A549 (cell line): Measurements from ENCODE around the gene RCVRN. TPM values are rescaled to one million over a fixed set of nuclear protein-coding genes. Genes with fewer than 3 reads are reported as not detected.

Source experiments
- ATAC-seq, 2 experiments: fragments of 200-7000 bp in 1 of 2; fragments of >200 bp in 1 of 2; cut with Nextera tagmentation in 1 of 2; cut with Tn5 transposase in 1 of 2; 3 replicates each; pipeline versions ENCODE4 v1.8.0 to v1.9.1; 2018 to 2020; ENCODE audit warnings: mild to moderate bottlenecking in 1 of 2, moderate library complexity in 1 of 2
- CTCF ChIA-PET: fragments of 300-600 bp; sonication (Branson Sonifier 250); formaldehyde crosslinking; extraction: SDS; loops from one replicate; lab custom pipeline; 2021; ENCODE audit warnings: antibody characterized with exemption, inconsistent platforms; lab: Yijun Ruan, JAX
- POLR2A ChIA-PET: fragments of 350-600 bp; formaldehyde crosslinking; extraction: SDS; loops from one replicate; lab custom pipeline; 2021; ENCODE audit warnings: antibody characterized with exemption, inconsistent platforms; lab: Yijun Ruan, JAX
- DNase-seq, 2 experiments: peaks; one replicate each; pipeline versions ENCODE4 v3.0.0 to v3.0.0-alpha.2; 2011 to 2016; ENCODE audit warnings: low read depth in 1 of 2, low spot score in 1 of 2
- FAIRE-seq: peaks from 2 replicates; lab custom pipeline; 2011; peaks lifted over from hg19 to GRCh38; lab: Jason Lieb, UNC
- H3K27ac ChIP-seq, 2 experiments: fragments of >200 bp; sonication (Bioruptor Twin); formaldehyde crosslinking; 3 replicates each; pipeline ENCODE4 v1.5.1; 2016 to 2017
- H3K4me1 ChIP-seq: fragments of >200 bp; sonication (Bioruptor Twin); formaldehyde crosslinking; 3 replicates; pipeline ENCODE4 v1.6.1; 2016
- H3K4me2 ChIP-seq: fragments of >200 bp; sonication (Bioruptor Twin); formaldehyde crosslinking; 3 replicates; pipeline ENCODE4 v1.6.1; 2016
- H3K4me3 ChIP-seq: fragments of >200 bp; sonication (Bioruptor Twin); formaldehyde crosslinking; 3 replicates; pipeline ENCODE4 v1.5.1; 2016
- H3K9me3 ChIP-seq: fragments of >200 bp; sonication (Bioruptor Twin); formaldehyde crosslinking; 3 replicates; pipeline ENCODE4 v1.6.1; 2016
- CHD2 ChIP-seq: fragments of 150-350 bp; IDR thresholded peaks from 2 replicates; pipeline ENCODE4 v1.6.1; 2014; ENCODE audit warnings: low read length; ENCODE audit not compliant: partially characterized antibody
- CHD4 ChIP-seq: fragments of 200-600 bp; sonication (generic); IDR thresholded peaks from 2 replicates; pipeline ENCODE4 v1.6.1; 2016; ENCODE audit warnings: antibody characterized with exemption, mild to moderate bottlenecking, borderline replicate concordance
- ESRRA ChIP-seq: fragments of 150-350 bp; IDR thresholded peaks from 2 replicates; pipeline ENCODE4 v1.6.1; 2014; ENCODE audit warnings: mild to moderate bottlenecking, low read length, borderline replicate concordance
- FOSL2 ChIP-seq, 2 experiments: fragments of 450-650 bp in 1 of 2; fragments of >200 bp in 1 of 2; sonication (Bioruptor Twin) in 1 of 2; formaldehyde crosslinking; IDR thresholded peaks; 2 replicates each; pipeline versions ENCODE4 v1.5.0 to v1.6.1; 2016 to 2020; ENCODE audit warnings: mild to moderate bottlenecking in 1 of 2, moderate library complexity in 1 of 2
- FOXS1 ChIP-seq: fragments of 250-450 bp; sonication (Bioruptor Pico); IDR thresholded peaks from 2 replicates; pipeline ENCODE4 v1.5.0; 2020; ENCODE audit warnings: mild to moderate bottlenecking, moderate library complexity
- GATA3 ChIP-seq: IDR thresholded peaks from 2 replicates; pipeline ENCODE4 v1.6.1; 2012; ENCODE audit warnings: borderline replicate concordance
- HDAC2 ChIP-seq: fragments of 200-600 bp; sonication (generic); IDR thresholded peaks from 2 replicates; pipeline ENCODE4 v1.6.1; 2016
- HES2 ChIP-seq: fragments of >200 bp; sonication (Bioruptor Twin); formaldehyde crosslinking; IDR thresholded peaks from 2 replicates; pipeline ENCODE4 v1.6.1; 2016
- HOXA7 ChIP-seq: fragments of 250-450 bp; sonication (Bioruptor Pico); IDR thresholded peaks from 2 replicates; pipeline ENCODE4 v1.5.0; 2020; ENCODE audit warnings: mild to moderate bottlenecking, moderate library complexity
- JUNB ChIP-seq: fragments of >200 bp; sonication (Bioruptor Twin); formaldehyde crosslinking; IDR thresholded peaks from 2 replicates; pipeline ENCODE4 v1.6.1; 2016
- KDM5A ChIP-seq: fragments of 200-600 bp; sonication (generic); IDR thresholded peaks from 2 replicates; pipeline ENCODE4 v1.6.1; 2016; ENCODE audit warnings: antibody characterized with exemption, mild to moderate bottlenecking
- MAFK ChIP-seq: fragments of 450-650 bp; IDR thresholded peaks from 2 replicates; pipeline ENCODE4 v1.6.1; 2014; ENCODE audit not compliant: partially characterized antibody
- MYC ChIP-seq: IDR thresholded peaks from 2 replicates; pipeline ENCODE4 v1.6.1; 2012; ENCODE audit warnings: mild to moderate bottlenecking, inconsistent platforms, low read length, improper control_type of control experiment, borderline replicate concordance
- NFE2L2 ChIP-seq: fragments of 150-350 bp; conservative IDR thresholded peaks from 2 replicates; pipeline ENCODE4 v1.6.1; 2014; ENCODE audit warnings: low read length
- NR3C1 ChIP-seq: fragments of >200 bp; sonication (Bioruptor Twin); formaldehyde crosslinking; IDR thresholded peaks from 3 replicates; pipeline ENCODE4 v1.6.1; 2017
- PHF8 ChIP-seq: fragments of 200-600 bp; sonication (generic); IDR thresholded peaks from 2 replicates; pipeline ENCODE4 v1.6.1; 2016; ENCODE audit warnings: low read depth, mild to moderate bottlenecking, antibody characterized with exemption, moderate library complexity, borderline replicate concordance
- POLR2AphosphoS2 ChIP-seq: conservative IDR thresholded peaks from 2 replicates; pipeline ENCODE4 v1.6.1; 2012; ENCODE audit warnings: low read length, improper control_type of control experiment, inconsistent platforms
- RAD21 ChIP-seq, 2 experiments: fragments of >200 bp in 1 of 2; sonication (Bioruptor Twin) in 1 of 2; formaldehyde crosslinking in 1 of 2; IDR thresholded peaks in 1 of 2; conservative IDR thresholded peaks in 1 of 2; 2 replicates in 1 of 2; 3 replicates in 1 of 2; pipeline ENCODE4 v1.6.1; 2012 to 2018; ENCODE audit warnings: inconsistent platforms in 1 of 2
- RARB ChIP-seq: fragments of 250-450 bp; sonication (Bioruptor Pico); IDR thresholded peaks from 2 replicates; pipeline ENCODE4 v1.8.0; 2021; ENCODE audit warnings: mild to moderate bottlenecking, moderate library complexity
- TFCP2L1 ChIP-seq: fragments of 250-450 bp; sonication (Bioruptor Pico); IDR thresholded peaks from 2 replicates; pipeline ENCODE4 v1.5.0; 2021; ENCODE audit warnings: mild to moderate bottlenecking
- TP53 ChIP-seq: fragments of 250-450 bp; sonication (Bioruptor Pico); IDR thresholded peaks from 2 replicates; pipeline ENCODE4 v1.5.0; 2021; ENCODE audit warnings: mild to moderate bottlenecking, moderate library complexity
- WGBS: methylation state at CpG from one replicate; pipeline ENCODE4 v1.1.6; 2017; ENCODE audit errors: missing lambda C conversion rate; 5-methylcytosine and 5-hydroxymethylcytosine counted together
- polyA plus RNA-seq, 4 experiments: library from polyadenylated mRNA; depleted of rRNA in 3 of 4; stranded (reverse); fragments of >200 nt; fragmentation: RNase III in 1 of 4; extraction: RNeasy Plus Mini Kit Qiagen cat#74134 plus additional on column Dnase treatment in 1 of 4; gene quantifications; 2 replicates in 3 of 4; 3 replicates in 1 of 4; pipeline ENCODE4 v1.2.3, GENCODE V29; 2011 to 2017
- TF ChIP-seq, protein P1 (sequence below): fragments of 150-350 bp; IDR thresholded peaks from 2 replicates; pipeline ENCODE4 v1.6.1; 2014; ENCODE audit warnings: low read depth, mild to moderate bottlenecking, low read length
- TF ChIP-seq, protein P2 (sequence below): IDR thresholded peaks from 2 replicates; pipeline ENCODE4 v1.6.1; 2012; ENCODE audit warnings: low read depth, borderline replicate concordance
- TF ChIP-seq, protein P3 (sequence below): IDR thresholded peaks from 2 replicates; pipeline ENCODE4 v1.6.1; 2012

RCVRN gene
- polyA plus RNA-seq, 2 of the 4 experiments (the other 2 are of a cell fraction) = not detected

- TF ChIP-seq HOXA7 (CRISPR knock-in tag) = no peak
- TF ChIP-seq RARB (CRISPR knock-in tag) = no peak
- TF ChIP-seq, protein P1, sequence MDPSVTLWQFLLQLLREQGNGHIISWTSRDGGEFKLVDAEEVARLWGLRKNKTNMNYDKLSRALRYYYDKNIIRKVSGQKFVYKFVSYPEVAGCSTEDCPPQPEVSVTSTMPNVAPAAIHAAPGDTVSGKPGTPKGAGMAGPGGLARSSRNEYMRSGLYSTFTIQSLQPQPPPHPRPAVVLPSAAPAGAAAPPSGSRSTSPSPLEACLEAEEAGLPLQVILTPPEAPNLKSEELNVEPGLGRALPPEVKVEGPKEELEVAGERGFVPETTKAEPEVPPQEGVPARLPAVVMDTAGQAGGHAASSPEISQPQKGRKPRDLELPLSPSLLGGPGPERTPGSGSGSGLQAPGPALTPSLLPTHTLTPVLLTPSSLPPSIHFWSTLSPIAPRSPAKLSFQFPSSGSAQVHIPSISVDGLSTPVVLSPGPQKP = no peak
- no peak for TF ChIP-seq CHD4
- TF ChIP-seq JUNB = no peak
Measured at GRCh38 chr17:9936095-9936494, 31.0 kb upstream of the RCVRN start (continued).

DNA sequence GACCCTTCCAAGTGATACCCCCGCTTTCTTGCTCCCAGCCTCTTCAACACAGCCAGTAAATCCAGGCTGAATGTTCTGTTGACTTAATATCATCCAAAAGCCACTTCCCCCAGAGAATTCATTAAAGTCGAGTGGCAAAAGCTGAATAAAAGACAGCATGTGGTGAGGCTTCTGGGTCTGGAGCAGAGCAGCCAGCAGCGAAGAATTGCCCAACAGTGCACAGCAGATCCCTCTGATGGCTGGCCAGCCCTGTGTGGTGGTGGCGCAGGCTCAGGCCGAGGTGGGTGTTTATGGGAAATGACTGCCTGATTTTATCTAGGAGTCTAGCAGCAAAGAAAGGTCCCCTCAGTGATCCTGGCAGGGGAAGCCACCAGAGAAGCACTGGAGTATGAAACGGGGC lies 30.3 kb upstream of the RCVRN start:
- WGBS = 72% methylated on average over 6 of the region's 6 CpGs
- Histone ChIP-seq H3K9me3 (peaks cover 4% of the 10 kb centered on the region; the same call in 2 of the 3 replicates), H3K27ac (no peak overlapping the region), H3K4me3 (no peak overlapping the region), H3K4me1 (peaks cover 6% of the 10 kb centered on the region; the same call in 2 of the 3 replicates), H3K4me2 (no peak overlapping the region)
- DNase-seq = no peak
- no peak for FAIRE-seq
- ChIA-PET CTCF (interaction anchor here (1.1 to 14.9 kb wide), 11 partner anchors 8 to 711 kb away, joined by 3 to 344 read pairs (median 6); partner anchors contain the start of gene CFAP52), POLR2A (no interaction called here)
- no peak; a peak in 1 of 6 replicates for ATAC-seq
- TF ChIP-seq POLR2AphosphoS2 (no peak), FOXS1 (no peak), TFCP2L1 (CRISPR knock-in tag) (no peak), MAFK (no peak), HES2 (no peak), ESRRA (no peak), MYC (no peak)
- TF ChIP-seq, protein P2, sequence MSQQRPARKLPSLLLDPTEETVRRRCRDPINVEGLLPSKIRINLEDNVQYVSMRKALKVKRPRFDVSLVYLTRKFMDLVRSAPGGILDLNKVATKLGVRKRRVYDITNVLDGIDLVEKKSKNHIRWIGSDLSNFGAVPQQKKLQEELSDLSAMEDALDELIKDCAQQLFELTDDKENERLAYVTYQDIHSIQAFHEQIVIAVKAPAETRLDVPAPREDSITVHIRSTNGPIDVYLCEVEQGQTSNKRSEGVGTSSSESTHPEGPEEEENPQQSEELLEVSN = no peak

DNA sequence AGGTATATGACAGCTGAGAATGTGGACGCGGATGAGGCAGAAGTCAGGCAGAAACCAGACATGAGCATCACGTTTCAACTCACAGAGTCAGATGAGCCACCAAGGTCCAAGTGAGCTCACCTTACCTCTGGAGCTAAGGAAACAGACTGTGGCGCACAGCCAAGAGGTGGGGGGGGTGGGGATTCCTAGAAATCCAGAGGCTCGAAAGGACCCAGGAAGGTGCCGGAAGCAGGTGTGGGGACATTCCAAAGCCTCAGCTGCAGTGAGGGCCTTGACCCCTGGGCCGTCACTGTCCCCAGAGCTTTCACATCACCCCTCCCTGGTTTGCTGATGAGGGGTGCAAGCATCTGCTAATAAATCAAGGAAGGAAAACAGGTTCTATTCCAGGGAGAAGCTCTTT lies 29.3 kb upstream of the RCVRN start:
- TF ChIP-seq HES2 (no peak), RAD21 (conservative IDR thresholded peaks at IDR 0.05 in 1 of 2, IDR thresholded peaks at IDR 0.05 in 1 of 2) (no peak), TP53 (CRISPR knock-in tag) (no peak), HDAC2 (no peak), GATA3 (no peak), KDM5A (no peak), FOSL2 (IDR thresholded peaks at IDR 0.05) (no peak), FOSL2 (CRISPR knock-in tag; IDR thresholded peaks at IDR 0.05) (no peak), NFE2L2 (no peak), MAFK (no peak), FOXS1 (no peak), NR3C1 (no peak), PHF8 (no peak), CHD4 (no peak), CHD2 (no peak)
- TF ChIP-seq, protein P3, sequence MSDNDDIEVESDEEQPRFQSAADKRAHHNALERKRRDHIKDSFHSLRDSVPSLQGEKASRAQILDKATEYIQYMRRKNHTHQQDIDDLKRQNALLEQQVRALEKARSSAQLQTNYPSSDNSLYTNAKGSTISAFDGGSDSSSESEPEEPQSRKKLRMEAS = no peak
- TF ChIP-seq, protein P2 = no peak
- peaks cover 4% of the 10 kb centered on the region; the same call in 2 of the 3 replicates for H3K9me3 ChIP-seq
- WGBS = 84% methylated on average over 7 of the region's 7 CpGs
- no peak overlapping the region for H3K4me2 ChIP-seq
- ATAC-seq (no peak), DNase-seq (no peak), FAIRE-seq (no peak)
- no peak overlapping the region for H3K27ac ChIP-seq
- ChIA-PET CTCF (interaction anchor here (0.9 to 14.9 kb wide), 9 partner anchors 10 to 684 kb away, joined by 3 to 344 read pairs (median 6); partner anchors contain the start of gene CFAP52), POLR2A (no interaction called here)
- peaks cover 6% of the 10 kb centered on the region; the same call in 2 of the 3 replicates for H3K4me1 ChIP-seq
- no peak overlapping the region for H3K4me3 ChIP-seq
